Neural crest cell (in vitro differentiated cells): ENCODE measurements around the gene SLX4IP. TPM values are rescaled to one million over a fixed set of nuclear protein-coding genes. Genes with fewer than 3 reads are reported as not detected.
A peak's percentile ranks its signal among the peaks of the same experiment; 100 is the strongest.

Experiments
- DNase-seq: peaks from one replicate; pipeline ENCODE4 v3.0.0; 2021; ENCODE audit warnings: low read depth, mixed read lengths, low spot score
- H3K27ac Mint-ChIP-seq: one replicate; pipeline ENCODE4 v1.8.0; 2021; ENCODE audit warnings: mild to moderate bottlenecking, mixed read lengths; ENCODE audit not compliant: unreplicated experiment
- H3K27me3 Mint-ChIP-seq: 2 replicates; pipeline ENCODE4 v1.8.0; 2021; ENCODE audit warnings: low read depth, mild to moderate bottlenecking, mixed read lengths
- H3K36me3 Mint-ChIP-seq: 2 replicates; pipeline ENCODE4 v1.8.0; 2021; ENCODE audit warnings: low read depth, mild to moderate bottlenecking, mixed read lengths
- H3K4me1 Mint-ChIP-seq: 2 replicates; pipeline ENCODE4 v1.8.0; 2021; ENCODE audit warnings: mixed read lengths
- H3K4me3 Mint-ChIP-seq: one replicate; pipeline ENCODE4 v1.8.0; 2021; ENCODE audit warnings: mild to moderate bottlenecking, mixed read lengths
- H3K9me3 Mint-ChIP-seq: 2 replicates; pipeline ENCODE4 v1.8.0; 2021; ENCODE audit warnings: mixed read lengths
- total RNA-seq: library from RNA; stranded (reverse); gene quantifications from 2 replicates; pipeline ENCODE4 v1.2.1, GENCODE V29; 2021
- TF ChIP-seq, protein P1 (sequence below): fragments of 200-600 bp; sonication (generic); conservative IDR thresholded peaks from 2 replicates; pipeline ENCODE4 v1.5.0; 2021; ENCODE audit warnings: antibody characterized with exemption, mild to moderate bottlenecking

The SLX4IP gene
- total RNA-seq, 1 donor from 2014 or later = 8.5 TPM

DNA sequence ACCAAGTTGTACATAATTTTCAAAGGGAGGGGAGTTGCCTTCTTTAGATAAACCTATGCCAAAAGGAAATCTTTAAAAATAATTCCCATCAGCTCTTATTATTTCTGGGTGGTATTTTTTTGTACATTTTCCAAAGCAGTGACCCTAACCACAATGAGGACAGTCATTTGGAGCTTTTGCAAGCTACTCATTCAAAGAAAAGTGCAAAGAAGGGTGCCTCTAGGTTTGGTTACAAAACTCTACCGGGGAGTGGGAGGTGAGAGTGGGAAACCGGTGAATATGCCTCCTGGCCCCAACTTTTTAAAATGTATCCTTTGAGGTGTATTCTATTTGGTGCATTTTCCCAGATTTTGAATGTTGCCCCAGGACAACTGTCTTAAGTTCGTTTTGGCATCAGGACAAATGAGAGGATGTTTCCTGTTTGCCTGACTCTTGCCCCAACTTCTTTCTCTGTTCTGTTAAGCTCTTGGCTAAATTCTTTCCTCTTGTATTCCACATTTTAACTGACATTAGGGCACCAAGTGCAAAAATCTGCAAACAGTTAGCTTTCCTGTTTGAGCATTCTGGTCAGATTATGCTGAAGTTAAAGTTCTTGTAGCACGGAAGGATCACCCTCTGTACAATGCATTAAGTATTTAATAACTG lies 78.9 kb downstream of the SLX4IP start:
- no peak for DNase-seq
- no peaks in the 10 kb centered on the region for H3K36me3 Mint-ChIP-seq
- H3K4me1 Mint-ChIP-seq = peaks cover 30% of the 10 kb centered on the region
- no peaks in the 10 kb centered on the region for H3K9me3 Mint-ChIP-seq
- no peaks in the 10 kb centered on the region for H3K27me3 Mint-ChIP-seq
- TF ChIP-seq, protein P1, sequence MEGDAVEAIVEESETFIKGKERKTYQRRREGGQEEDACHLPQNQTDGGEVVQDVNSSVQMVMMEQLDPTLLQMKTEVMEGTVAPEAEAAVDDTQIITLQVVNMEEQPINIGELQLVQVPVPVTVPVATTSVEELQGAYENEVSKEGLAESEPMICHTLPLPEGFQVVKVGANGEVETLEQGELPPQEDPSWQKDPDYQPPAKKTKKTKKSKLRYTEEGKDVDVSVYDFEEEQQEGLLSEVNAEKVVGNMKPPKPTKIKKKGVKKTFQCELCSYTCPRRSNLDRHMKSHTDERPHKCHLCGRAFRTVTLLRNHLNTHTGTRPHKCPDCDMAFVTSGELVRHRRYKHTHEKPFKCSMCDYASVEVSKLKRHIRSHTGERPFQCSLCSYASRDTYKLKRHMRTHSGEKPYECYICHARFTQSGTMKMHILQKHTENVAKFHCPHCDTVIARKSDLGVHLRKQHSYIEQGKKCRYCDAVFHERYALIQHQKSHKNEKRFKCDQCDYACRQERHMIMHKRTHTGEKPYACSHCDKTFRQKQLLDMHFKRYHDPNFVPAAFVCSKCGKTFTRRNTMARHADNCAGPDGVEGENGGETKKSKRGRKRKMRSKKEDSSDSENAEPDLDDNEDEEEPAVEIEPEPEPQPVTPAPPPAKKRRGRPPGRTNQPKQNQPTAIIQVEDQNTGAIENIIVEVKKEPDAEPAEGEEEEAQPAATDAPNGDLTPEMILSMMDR = no peak
- no peak overlapping the region for H3K4me3 Mint-ChIP-seq
- peak overlapping the region; percentile 29 for H3K27ac Mint-ChIP-seq

DNA sequence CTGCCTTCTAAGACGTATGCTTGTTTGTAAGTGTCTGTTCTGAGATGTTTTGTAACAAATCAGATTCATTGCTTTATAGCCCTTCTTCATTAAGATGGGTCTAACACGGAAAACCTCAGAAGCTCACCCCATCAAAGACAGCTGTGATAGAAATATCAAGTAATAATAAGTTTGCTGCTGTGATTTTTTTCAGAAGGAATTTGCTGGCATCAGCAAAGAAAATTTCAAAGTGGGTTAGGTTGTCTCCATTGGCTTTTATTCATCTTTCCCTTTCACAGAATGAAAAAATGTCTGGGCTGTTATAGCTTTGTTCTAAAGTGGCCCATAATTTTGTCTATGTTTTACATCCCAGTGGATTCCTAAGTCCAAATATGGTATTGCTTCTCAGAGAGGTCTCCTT lies 81.4 kb downstream of the SLX4IP start:
- TF ChIP-seq, protein P1 = no peak
- Mint-ChIP-seq H3K27ac (no peak overlapping the region), H3K4me3 (no peak overlapping the region), H3K9me3 (no peaks in the 10 kb centered on the region), H3K27me3 (no peaks in the 10 kb centered on the region), H3K36me3 (no peaks in the 10 kb centered on the region), H3K4me1 (peaks cover 31% of the 10 kb centered on the region)
- DNase-seq = no peak

DNA sequence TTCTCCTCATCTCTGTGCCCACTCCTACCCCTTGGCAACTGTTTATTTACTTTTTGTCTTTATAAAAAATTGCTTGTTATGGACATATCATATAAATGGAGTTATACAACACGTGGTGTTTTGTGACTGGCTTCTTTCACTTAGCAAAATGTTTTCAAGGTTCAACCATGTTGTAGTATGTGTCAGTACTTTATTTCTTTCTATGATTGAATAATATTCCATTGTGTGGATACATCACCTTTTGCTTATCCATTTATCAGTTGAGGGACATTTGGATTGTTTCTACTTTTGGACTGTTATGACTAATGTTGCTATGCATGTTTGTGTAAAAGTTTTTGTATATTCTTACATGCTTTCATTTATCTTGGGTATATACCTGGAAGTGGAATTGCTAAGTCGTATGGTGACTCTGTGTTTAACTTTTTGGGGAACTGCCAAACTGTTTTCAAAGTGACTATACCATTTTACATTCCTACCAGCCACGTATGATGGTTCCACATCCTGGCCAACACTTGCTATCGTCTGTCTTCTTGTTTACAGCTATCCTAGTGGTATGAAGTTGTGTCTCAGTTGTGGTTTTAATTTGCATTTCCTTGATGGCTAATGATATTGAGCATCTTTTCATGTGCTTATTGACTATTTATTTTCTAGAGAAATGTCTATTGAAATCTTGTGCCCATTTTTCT lies 84.4 kb downstream of the SLX4IP start:
- Mint-ChIP-seq H3K4me1 (peaks cover 38% of the 10 kb centered on the region), H3K36me3 (no peaks in the 10 kb centered on the region), H3K27me3 (no peaks in the 10 kb centered on the region), H3K27ac (no peak overlapping the region), H3K9me3 (no peaks in the 10 kb centered on the region), H3K4me3 (no peak overlapping the region)
- TF ChIP-seq, protein P1 = no peak
- DNase-seq = no peak

DNA sequence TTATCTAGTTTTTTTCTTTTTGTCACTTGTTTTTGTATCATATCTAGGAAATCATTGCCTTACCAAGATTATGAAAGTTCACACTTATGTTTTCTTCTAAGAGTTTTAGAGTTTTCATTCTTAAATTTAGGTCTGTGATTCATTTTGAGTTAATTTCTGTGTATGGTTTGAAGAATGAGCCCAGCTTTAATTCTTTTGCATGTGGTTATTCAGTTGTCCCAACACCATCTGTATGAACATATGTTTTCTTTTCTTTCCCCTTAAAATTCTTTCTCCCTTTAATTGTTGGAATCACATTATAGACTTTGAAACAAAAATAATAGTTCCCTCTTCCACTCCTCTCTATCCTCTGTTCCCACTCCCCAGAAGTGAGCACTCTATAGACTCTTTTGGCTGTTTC lies 85.4 kb downstream of the SLX4IP start:
- no peaks in the 10 kb centered on the region for H3K9me3 Mint-ChIP-seq
- peaks cover 39% of the 10 kb centered on the region for H3K4me1 Mint-ChIP-seq
- H3K27me3 Mint-ChIP-seq = no peaks in the 10 kb centered on the region
- no peak overlapping the region for H3K4me3 Mint-ChIP-seq
- H3K36me3 Mint-ChIP-seq = no peaks in the 10 kb centered on the region
- TF ChIP-seq, protein P1 = no peak
- H3K27ac Mint-ChIP-seq = no peak overlapping the region
- no peak for DNase-seq

DNA sequence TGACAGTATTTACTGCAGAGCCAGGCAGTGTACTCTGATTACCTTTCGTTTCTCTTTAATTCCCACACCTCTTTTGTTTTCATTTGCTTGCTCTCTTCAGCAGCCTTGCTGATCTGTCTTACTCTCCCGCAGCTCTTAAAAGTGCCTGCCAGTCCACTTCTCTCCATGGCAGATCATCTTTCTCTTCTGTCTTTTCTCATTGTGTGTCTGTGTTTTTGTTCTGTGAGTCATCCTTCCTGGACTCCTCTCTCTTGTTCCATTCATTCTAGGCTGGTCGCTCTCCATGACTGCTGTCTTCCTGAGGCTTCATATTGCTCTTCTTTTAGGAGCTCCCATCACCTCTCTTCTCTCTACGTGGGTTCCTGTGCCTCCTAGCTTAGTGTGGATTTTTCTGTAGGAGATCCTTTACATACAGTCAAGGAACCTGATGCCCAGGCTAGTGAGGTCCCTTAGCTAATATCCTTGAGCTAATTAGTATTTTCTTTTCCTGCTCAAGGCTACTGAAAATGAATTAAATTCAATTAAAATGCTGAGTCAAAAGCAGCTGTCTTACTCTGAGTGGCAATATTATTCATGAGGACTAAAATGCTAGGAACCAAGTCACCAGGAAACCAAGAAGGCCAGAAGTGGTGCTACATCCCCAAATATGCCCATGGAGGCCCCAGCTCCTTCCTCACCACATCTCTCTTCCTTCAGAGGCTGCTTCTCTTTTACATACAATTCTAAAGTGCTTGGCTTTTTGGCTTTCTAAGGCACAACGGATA lies 86.1 kb downstream of the SLX4IP start:
- no peak for DNase-seq
- no peaks in the 10 kb centered on the region for H3K9me3 Mint-ChIP-seq
- peaks cover 46% of the 10 kb centered on the region for H3K4me1 Mint-ChIP-seq
- TF ChIP-seq, protein P1 = no peak
- no peak overlapping the region for H3K4me3 Mint-ChIP-seq
- no peaks in the 10 kb centered on the region for H3K27me3 Mint-ChIP-seq
- H3K36me3 Mint-ChIP-seq = peaks cover 4% of the 10 kb centered on the region
- H3K27ac Mint-ChIP-seq = peak overlapping the region; percentile 5
